SK-N-SH (cell line): ENCODE measurements around the gene SLC9A2.

ENCODE experiments used
- CTCF ChIP-seq: fragments of 200-600 bp; sonication (generic); IDR thresholded peaks from 2 replicates; pipeline ENCODE4 v1.6.1; 2017; ENCODE audit warnings: antibody characterized with exemption, mild to moderate bottlenecking, moderate library complexity
- EP300 ChIP-seq, 2 experiments: IDR thresholded peaks; 2 replicates each; pipeline versions ENCODE4 v1.4.0 to v1.6.1; 2012; ENCODE audit warnings: borderline replicate concordance in 1 of 2, low read depth in 1 of 2, low read length in 1 of 2
- NRF1 ChIP-seq: IDR thresholded peaks from 2 replicates; pipeline ENCODE4 v1.6.1; 2012; ENCODE audit warnings: low read depth, mild to moderate bottlenecking, low read length
- SIN3A ChIP-seq: IDR thresholded peaks from 2 replicates; pipeline ENCODE4 v1.6.1; 2012; ENCODE audit warnings: low read depth, mild to moderate bottlenecking, low read length, moderate library complexity, borderline replicate concordance

- TF ChIP-seq SIN3A (no peak), CTCF (no peak), EP300 (IDR thresholded peaks at IDR 0.05; ENCODE audit: borderline replicate concordance in 1 of 2, low read depth in 1 of 2, low read length in 1 of 2) (no peak), NRF1 (no peak)
These were observed 32.8 kb downstream of the SLC9A2 start for GRCh38 chr2:102652126-102652525.
